OCI-LY7 (cell line): Measurements from ENCODE around the gene COX14. TPM values are rescaled to one million over a fixed set of nuclear protein-coding genes. Genes with fewer than 3 reads are reported as not detected.

Experiments used
- BruUV-seq: library from RNA; stranded (reverse); fragments of 400-500 nt; replicated peaks from 2 replicates; lab custom pipeline; 2021; lab: Mats Ljungman, UMichigan
- CTCF ChIA-PET: fragments of 300-600 bp; sonication (Branson Sonifier 250); formaldehyde crosslinking; loops from one replicate; lab custom pipeline; 2022; ENCODE audit warnings: antibody characterized with exemption; ENCODE audit not compliant: unreplicated experiment; lab: Charles Lee
- POLR2A ChIA-PET: fragments of 300-600 bp; sonication (Branson Sonifier 250); formaldehyde crosslinking; loops from one replicate; lab custom pipeline; 2022; ENCODE audit warnings: antibody characterized with exemption; lab: Charles Lee
- DNase-seq: peaks from one replicate; pipeline ENCODE4 v3.0.0-alpha.2; 2015; ENCODE audit warnings: low spot score
- H2AFZ ChIP-seq: fragments of 200-600 bp; sonication (generic), shearing (Covaris generic); 2 replicates; pipeline ENCODE4 v1.6.1; 2014; ENCODE audit warnings: mild to moderate bottlenecking, antibody characterized with exemption, low read length, moderate library complexity
- H3K27ac ChIP-seq: fragments of 200-600 bp; sonication (generic); 2 replicates; pipeline ENCODE4 v1.5.1; 2014; ENCODE audit warnings: mixed run types, low read depth, mild to moderate bottlenecking, moderate library complexity, low read length, inconsistent platforms; ENCODE audit not compliant: poor library complexity, severe bottlenecking
- H3K36me3 ChIP-seq: fragments of 200-600 bp; sonication (generic); 2 replicates; pipeline ENCODE4 v1.6.1; 2014; ENCODE audit warnings: mild to moderate bottlenecking, antibody characterized with exemption, low read length, moderate library complexity, mixed read lengths; ENCODE audit not compliant: insufficient read depth
- H3K4me1 ChIP-seq: fragments of 200-600 bp; sonication (generic); 2 replicates; pipeline ENCODE4 v1.5.1; 2014; ENCODE audit warnings: mild to moderate bottlenecking, low read length; ENCODE audit not compliant: insufficient read depth, poor library complexity, severe bottlenecking
- H3K4me2 ChIP-seq: fragments of 200-600 bp; sonication (generic); 2 replicates; pipeline ENCODE4 v1.6.1; 2014; ENCODE audit warnings: mild to moderate bottlenecking, low read length
- H3K4me3 ChIP-seq: fragments of 200-600 bp; sonication (generic); 2 replicates; pipeline ENCODE4 v1.5.1; 2014; ENCODE audit warnings: mild to moderate bottlenecking, low read depth, low read length; ENCODE audit not compliant: poor library complexity, severe bottlenecking
- H3K79me2 ChIP-seq: fragments of 200-600 bp; sonication (generic); 2 replicates; pipeline ENCODE4 v1.6.1; 2016; ENCODE audit warnings: low read depth, mild to moderate bottlenecking, low read length, moderate library complexity, mixed read lengths; ENCODE audit not compliant: insufficient read depth
- H3K9me2 ChIP-seq: fragments of 200-600 bp; sonication (generic); 2 replicates; pipeline ENCODE4 v1.6.1; 2016; ENCODE audit warnings: mild to moderate bottlenecking, low read length, mixed read lengths; ENCODE audit not compliant: insufficient read depth
- H3K9me3 ChIP-seq: fragments of 200-600 bp; sonication (generic); 2 replicates; pipeline ENCODE4 v1.6.1; 2014; ENCODE audit warnings: mild to moderate bottlenecking, mixed run types, low read length, mixed read lengths
- H4K20me1 ChIP-seq: fragments of 200-600 bp; sonication (generic); 2 replicates; pipeline ENCODE4 v1.6.1; 2014; ENCODE audit warnings: mild to moderate bottlenecking, antibody characterized with exemption, low read length, moderate library complexity, mixed read lengths; ENCODE audit not compliant: insufficient read depth
- CTCF ChIP-seq: fragments of 200-600 bp; sonication (generic); conservative IDR thresholded peaks from 2 replicates; pipeline ENCODE4 v1.5.1; 2014; ENCODE audit warnings: mild to moderate bottlenecking, antibody characterized with exemption, low read length, moderate library complexity, mixed read lengths
- EZH2phosphoT487 ChIP-seq: fragments of 200-600 bp; sonication (generic); IDR thresholded peaks from 2 replicates; pipeline ENCODE4 v1.6.1; 2018; ENCODE audit warnings: low read depth, borderline replicate concordance, mild to moderate bottlenecking, mixed run types, antibody characterized with exemption, low read length, moderate library complexity, mixed read lengths
- intact Hi-C: fragments of 100-400 bp; cut with micrococcal nuclease; formaldehyde crosslinking; loops from one replicate; pipeline ENCODE4 v1.10.0; 2022; ENCODE audit not compliant: unreplicated experiment
- total RNA-seq, 2 experiments: library from RNA; depleted of rRNA in 1 of 2; stranded (reverse); fragments of >200 nt in 1 of 2; shearing (Covaris generic) in 1 of 2; gene quantifications; 2 replicates each; pipeline ENCODE4 v1.2.3, GENCODE V29; 2014 to 2022

The COX14 gene
- total RNA-seq, 2 experiments from 2014 or later: 54.3 to 57.4 TPM

- H3K4me1 ChIP-seq: no peaks in the 10 kb centered on the region
- CTCF ChIA-PET: no interaction called here
- no peaks in the 10 kb centered on the region for H3K9me3 ChIP-seq
- BruUV-seq: no TSS peak
- no peak overlapping the region for H3K4me3 ChIP-seq
- H2AFZ ChIP-seq: no peak overlapping the region
- no peaks in the 10 kb centered on the region for H3K79me2 ChIP-seq
- TF ChIP-seq CTCF (no peak), EZH2phosphoT487 (no peak)
- no peaks in the 10 kb centered on the region for H4K20me1 ChIP-seq
- no peaks in the 10 kb centered on the region for H3K9me2 ChIP-seq
- intact Hi-C loops: no loop called here
- POLR2A ChIA-PET: interaction anchor here (0.6 kb wide), 2 partner anchors 66 to 70 kb away, joined by 3 to 10 read pairs; no protein-coding TSS in a partner anchor
- no peaks in the 10 kb centered on the region for H3K36me3 ChIP-seq
- H3K4me2 ChIP-seq: no peak overlapping the region
- H3K27ac ChIP-seq: no peak overlapping the region
- DNase-seq: no peak
Measured at GRCh38 chr12:50077099-50077498, 34.9 kb upstream of the COX14 start.

GRCh38 chr12:50078281-50078680 is 33.8 kb upstream of the COX14 start:
- Histone ChIP-seq H3K27ac (no peak overlapping the region), H3K36me3 (no peaks in the 10 kb centered on the region), H4K20me1 (no peaks in the 10 kb centered on the region), H3K9me2 (no peaks in the 10 kb centered on the region), H3K4me2 (no peak overlapping the region), H3K9me3 (no peaks in the 10 kb centered on the region), H3K4me3 (no peak overlapping the region), H3K79me2 (no peaks in the 10 kb centered on the region), H3K4me1 (peaks cover under 1% of the 10 kb centered on the region), H2AFZ (no peak overlapping the region)
- ChIA-PET POLR2A (no interaction called here), CTCF (no interaction called here)
- intact Hi-C loops: no loop called here
- BruUV-seq: no TSS peak
- TF ChIP-seq CTCF (no peak), EZH2phosphoT487 (no peak)
- no peak for DNase-seq

- Histone ChIP-seq H3K27ac (no peak overlapping the region), H3K36me3 (no peaks in the 10 kb centered on the region), H3K4me2 (no peak overlapping the region), H2AFZ (no peak overlapping the region), H4K20me1 (no peaks in the 10 kb centered on the region), H3K4me3 (no peak overlapping the region), H3K9me2 (no peaks in the 10 kb centered on the region), H3K9me3 (no peaks in the 10 kb centered on the region), H3K4me1 (peaks cover 8% of the 10 kb centered on the region), H3K79me2 (peaks cover 5% of the 10 kb centered on the region; the same call in 1 of the 2 replicates)
- intact Hi-C loops: no loop called here
- BruUV-seq: no TSS peak
- ChIA-PET CTCF (no interaction called here), POLR2A (no interaction called here)
- TF ChIP-seq EZH2phosphoT487: no peak
- no peak for TF ChIP-seq CTCF
- no peak for DNase-seq
Measured at GRCh38 chr12:50079771-50080170, 32.3 kb upstream of the COX14 start.
